Activated T-helper 1 cell treated with anti-CD3 and anti-CD28 coated beads, Interleukin-2, amount 50 U/mL, for 16 hours (primary cell): ENCODE results near the gene ARL14EPL.
A peak's percentile ranks its signal among the peaks of the same experiment; 100 is the strongest.
"Not testable (repeated sequence)": the region's sequence is repeated elsewhere in the genome, so short reads cannot be mapped to it uniquely, and the experiment has no call there.

Experiments
- DNase-seq, 2 donors: peaks; one replicate each; pipeline ENCODE4 v3.0.0-alpha.2; 2020; ENCODE audit warnings: low read depth in 1 of 2, low spot score in 1 of 2

ARL14EPL gene

GRCh38 chr5:116046261-116046660 lies 14.0 kb downstream of the ARL14EPL start:
- DNase-seq: no peak

GRCh38 chr5:116046823-116047222 lies 14.6 kb downstream of the ARL14EPL start:
- no peak for DNase-seq

GRCh38 chr5:116058346-116058936 lies 26.2 kb downstream of the ARL14EPL start:
- DNase-seq: no peak

GRCh38 chr5:116062352-116062751 lies 30.1 kb downstream of the ARL14EPL start:
- no peak for DNase-seq

GRCh38 chr5:116063950-116064349 lies 31.7 kb downstream of the ARL14EPL start:
- DNase-seq: no peak

GRCh38 chr5:116068028-116068632 lies 35.9 kb downstream of the ARL14EPL start:
- DNase-seq: no peak

- DNase-seq: no peak
Measured at GRCh38 chr5:116071211-116071610, 38.9 kb downstream of the ARL14EPL start.

GRCh38 chr5:116075191-116075831 lies 43.0 kb downstream of the ARL14EPL start:
- no peak for DNase-seq

GRCh38 chr5:116076496-116076895 lies 44.2 kb downstream of the ARL14EPL start:
- DNase-seq: no peak

- DNase-seq: no peak
Measured at GRCh38 chr5:116078199-116078598, 45.9 kb downstream of the ARL14EPL start.

- no peak for DNase-seq
Measured at GRCh38 chr5:116084287-116084691, 52.0 kb downstream of the ARL14EPL start.

GRCh38 chr5:116084871-116085715 lies 52.8 kb downstream of the ARL14EPL start, which contains the start of gene COMMD10:
Gene COMMD10 (plus strand): TSS chr5:116085025.
- peak; percentile 55 to 57 for DNase-seq

- DNase-seq: not testable (repeated sequence)
Measured at GRCh38 chr5:116086309-116086708, 54.0 kb downstream of the ARL14EPL start.

- no peak for DNase-seq
Measured at GRCh38 chr5:116088062-116088461, 55.8 kb downstream of the ARL14EPL start.

- DNase-seq: no peak
Measured at GRCh38 chr5:116090302-116090701, 58.0 kb downstream of the ARL14EPL start.

GRCh38 chr5:116091416-116091815 lies 59.1 kb downstream of the ARL14EPL start:
- DNase-seq: no peak

- no peak for DNase-seq
Measured at GRCh38 chr5:116097301-116097700, 65.0 kb downstream of the ARL14EPL start.

GRCh38 chr5:116098998-116099397 lies 66.7 kb downstream of the ARL14EPL start:
- DNase-seq: no peak

- DNase-seq: not testable (repeated sequence)
Measured at GRCh38 chr5:116104941-116105340, 72.7 kb downstream of the ARL14EPL start.
